Common myeloid progenitor, CD34-positive (primary cell): ENCODE results near the gene RNF31. TPM values are rescaled to one million over a fixed set of nuclear protein-coding genes. Genes with fewer than 3 reads are reported as not detected.

Experiments used
- CTCF ChIA-PET: fragments of 350-600 bp; sonication (Branson Sonifier 250); formaldehyde crosslinking; loops from one replicate; lab custom pipeline; 2021; ENCODE audit warnings: antibody characterized with exemption; lab: Charles Lee
- POLR2A ChIA-PET: fragments of 350-600 bp; sonication (Branson Sonifier 250); formaldehyde crosslinking; loops from one replicate; lab custom pipeline; 2021; ENCODE audit warnings: antibody characterized with exemption; lab: Charles Lee
- DNase-seq, 3 donors: peaks; one replicate each; pipeline versions ENCODE4 v3.0.0 to v3.0.0-alpha.2; 2013
- H3K27ac ChIP-seq, 2 experiments: 1 replicate in 1 of 2; 2 replicates in 1 of 2; pipeline ENCODE4 v1.7.0; 2013; ENCODE audit warnings: inconsistent platforms in 2 of 2, low read length in 2 of 2, mild to moderate bottlenecking in 2 of 2, low read depth in 1 of 2, moderate library complexity in 1 of 2; ENCODE audit not compliant: severe bottlenecking in 2 of 2, insufficient read depth in 1 of 2, poor library complexity in 1 of 2
- H3K27me3 ChIP-seq, 5 experiments: replicated peaks in 2 of 5; 1 replicate in 3 of 5; 2 replicates in 2 of 5; pipeline versions ENCODE4 v1.6.1 to v1.7.0; 2013; ENCODE audit warnings: low read length in 4 of 5, mild to moderate bottlenecking in 2 of 5, moderate library complexity in 2 of 5, inconsistent platforms in 1 of 5; ENCODE audit not compliant: insufficient read depth in 5 of 5, control insufficient read depth in 4 of 5
- H3K36me3 ChIP-seq, 4 experiments: 1 replicate in 2 of 4; 2 replicates in 2 of 4; pipeline versions ENCODE4 v1.6.1 to v1.7.0; 2013; ENCODE audit warnings: low read length in 3 of 4, control low read depth in 1 of 4, mild to moderate bottlenecking in 1 of 4; ENCODE audit not compliant: control insufficient read depth in 4 of 4, insufficient read depth in 4 of 4
- H3K4me1 ChIP-seq, 4 experiments: 1 replicate in 3 of 4; 2 replicates in 1 of 4; pipeline versions ENCODE4 v1.6.1 to v1.7.1; 2013; ENCODE audit warnings: low read length in 3 of 4, mild to moderate bottlenecking in 3 of 4, control low read depth in 1 of 4, inconsistent platforms in 1 of 4, moderate library complexity in 1 of 4; ENCODE audit not compliant: control insufficient read depth in 4 of 4, insufficient read depth in 4 of 4; ENCODE audit errors: control extremely low read depth in 1 of 4
- H3K4me3 ChIP-seq, 7 experiments: 1 replicate in 4 of 7; 2 replicates in 3 of 7; pipeline versions ENCODE4 v1.5.1 to v1.7.0; 2013; ENCODE audit warnings: mild to moderate bottlenecking in 7 of 7, low read length in 6 of 7, moderate library complexity in 6 of 7, inconsistent platforms in 2 of 7, low read depth in 2 of 7, control low read depth in 1 of 7; ENCODE audit not compliant: insufficient read depth in 4 of 7, control insufficient read depth in 1 of 7; ENCODE audit errors: extremely low read depth in 1 of 7
- H3K9me3 ChIP-seq, 5 experiments: 1 replicate in 4 of 5; 2 replicates in 1 of 5; pipeline versions ENCODE4 v1.6.1 to v1.7.1; 2013; ENCODE audit warnings: low read length in 4 of 5, mild to moderate bottlenecking in 2 of 5, inconsistent platforms in 1 of 5, low read depth in 1 of 5, moderate library complexity in 1 of 5; ENCODE audit not compliant: control insufficient read depth in 4 of 5, insufficient read depth in 2 of 5; ENCODE audit errors: control extremely low read depth in 1 of 5
- WGBS: methylation state at CpG from one replicate; pipeline ENCODE4 v1.1.5; 2013; ENCODE audit not compliant: insufficient coverage; 5-methylcytosine and 5-hydroxymethylcytosine counted together
- polyA plus RNA-seq: library from polyadenylated mRNA; unstranded; fragments of 120-200 nt; gene quantifications from one replicate; pipeline ENCODE4 v1.2.1, GENCODE V29; 2013

RNF31 gene
- polyA plus RNA-seq: 35.4 TPM

DNA sequence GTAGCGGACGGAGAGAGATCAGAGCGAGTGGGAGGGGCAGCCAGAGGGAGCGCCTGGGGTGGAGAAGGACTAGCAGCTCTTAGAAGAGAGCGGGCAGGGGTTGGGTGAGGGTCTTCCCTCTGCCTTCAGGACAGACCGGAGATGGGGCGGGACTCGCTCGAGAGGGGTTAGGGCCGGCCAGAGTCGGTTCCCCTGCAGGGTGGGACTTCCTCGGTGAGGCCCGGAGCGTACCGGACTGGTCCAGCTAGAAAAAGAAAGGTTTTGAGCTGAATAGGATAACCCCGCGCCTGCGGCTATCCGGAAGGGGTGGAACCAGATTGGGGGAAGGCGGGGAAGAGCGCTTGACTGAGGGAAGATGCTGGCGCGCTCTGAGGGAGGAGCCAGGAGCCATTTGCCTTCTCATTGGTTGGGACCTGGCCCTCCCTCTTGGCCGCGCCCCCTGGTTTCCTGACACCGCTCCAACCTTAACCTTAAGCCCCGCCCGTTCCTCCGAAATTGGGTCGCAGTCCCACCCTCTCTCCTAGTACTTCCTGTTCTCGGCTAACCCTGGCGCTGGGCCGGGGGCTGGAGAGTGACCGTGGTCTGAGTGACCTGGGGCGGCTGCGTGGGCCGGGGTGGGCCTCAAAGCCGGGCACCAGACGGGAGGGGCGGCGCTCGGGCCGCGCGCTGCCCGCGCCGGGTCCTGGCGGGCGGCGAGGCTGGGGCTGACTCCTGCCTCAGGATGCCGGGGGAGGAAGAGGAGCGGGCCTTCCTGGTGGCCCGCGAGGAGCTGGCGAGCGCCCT is at the start of gene RNF31:
TSS of gene RNF31 (plus strand) at position 521 of the 783 bp plus-strand sequence. CDS start at position 722, 201 bp downstream.
- peaks cover 15 to 53% (median 37%) of the 10 kb centered on the region in 4 experiments for H3K36me3 ChIP-seq
- H3K9me3 ChIP-seq: no peaks in the 10 kb centered on the region
- H3K27me3 ChIP-seq: no peaks in the 10 kb centered on the region
- 0% methylated on average over 46 of the region's 57 CpGs for WGBS
- peak within 1 kb of the TSS; percentile 71 to 85 for H3K27ac ChIP-seq
- ChIA-PET CTCF (interaction anchor here (0.7 to 11.6 kb wide), 9 partner anchors 8 to 90 kb away, joined by 3 to 112 read pairs (median 6); partner anchors contain the start of genes DCAF11, IRF9, NRL and PSME1), POLR2A (interaction anchor here (0.7 to 2.2 kb wide), 7 partner anchors 9 to 38 kb away, joined by 3 to 16 read pairs (median 4); partner anchors contain the start of genes DCAF11, IRF9, NRL and PSME1)
- H3K4me1 ChIP-seq: peaks cover 4 to 29% (median 27%) of the 10 kb centered on the region in 4 experiments
- DNase-seq: peak; percentile 99
- peak within 1 kb of the TSS; percentile 56 to 100 (median 97) for H3K4me3 ChIP-seq

- Histone ChIP-seq H3K4me3 (no peak overlapping the region), H3K27me3 (no peaks in the 10 kb centered on the region), H3K36me3 (peaks cover 0 to 55% (median 27%) of the 10 kb centered on the region in 4 experiments), H3K4me1 (peaks cover 0 to 24% (median 18%) of the 10 kb centered on the region in 4 experiments), H3K9me3 (no peaks in the 10 kb centered on the region), H3K27ac (no peak overlapping the region)
- no peak for DNase-seq
- POLR2A ChIA-PET: no interaction called here
- CTCF ChIA-PET: interaction anchor here (0.9 to 7.1 kb wide), 4 partner anchors 10 to 60 kb away, joined by 3 to 83 read pairs (median 4); partner anchors contain the start of gene EMC9
- 96% methylated on average over 16 of the region's 16 CpGs for WGBS
Measured at GRCh38 chr14:24098229-24098926, 48.9 kb upstream of the RNF31 start.

GRCh38 chr14:24098927-24099813 is 48.1 kb upstream of the RNF31 start:
- Histone ChIP-seq H3K4me1 (peaks cover 0 to 16% (median 13%) of the 10 kb centered on the region in 4 experiments), H3K27ac (no peak overlapping the region), H3K9me3 (no peaks in the 10 kb centered on the region), H3K27me3 (no peaks in the 10 kb centered on the region), H3K4me3 (no peak overlapping the region), H3K36me3 (peaks cover 0 to 63% (median 30%) of the 10 kb centered on the region in 4 experiments)
- CTCF ChIA-PET: interaction anchor here (7.1 kb wide), 1 partner anchor 9 kb away, joined by 83 read pairs; no protein-coding TSS in a partner anchor
- no peak for DNase-seq
- POLR2A ChIA-PET: no interaction called here
- WGBS: 96% methylated on average over 15 of the region's 17 CpGs

GRCh38 chr14:24100197-24100981 is 46.9 kb upstream of the RNF31 start:
- DNase-seq: no peak
- CTCF ChIA-PET: interaction anchor here (1.1 to 11.6 kb wide), 3 partner anchors 8 to 41 kb away, joined by 3 to 188 read pairs (median 83); no protein-coding TSS in a partner anchor

GRCh38 chr14:24100982-24101494 is 46.3 kb upstream of the RNF31 start:
- peaks cover 0 to 3% (median 0%) of the 10 kb centered on the region in 4 experiments for H3K4me1 ChIP-seq
- POLR2A ChIA-PET: no interaction called here
- CTCF ChIA-PET: interaction anchor here (1.1 to 11.6 kb wide), 3 partner anchors 10 to 42 kb away, joined by 3 to 188 read pairs (median 7); no protein-coding TSS in a partner anchor
- no peak overlapping the region for H3K4me3 ChIP-seq
- no peak for DNase-seq
- H3K36me3 ChIP-seq: peaks cover 0 to 68% (median 34%) of the 10 kb centered on the region in 4 experiments
- 97% methylated on average over 3 of the region's 3 CpGs for WGBS
- no peaks in the 10 kb centered on the region for H3K27me3 ChIP-seq
- no peak overlapping the region for H3K27ac ChIP-seq
- H3K9me3 ChIP-seq: peaks cover 0 to 5% (median 0%) of the 10 kb centered on the region in 5 experiments

More at GRCh38 chr14:24100197-24100981, 46.9 kb upstream of the RNF31 start:
- POLR2A ChIA-PET: no interaction called here
- Histone ChIP-seq H3K36me3 (peaks cover 0 to 68% (median 34%) of the 10 kb centered on the region in 4 experiments), H3K9me3 (peaks cover 0 to 5% (median 0%) of the 10 kb centered on the region in 5 experiments), H3K4me1 (peaks cover 0 to 6% (median 5%) of the 10 kb centered on the region in 4 experiments), H3K27ac (no peak overlapping the region), H3K27me3 (no peaks in the 10 kb centered on the region), H3K4me3 (no peak overlapping the region)
- WGBS: 96% methylated on average over 2 of the region's 4 CpGs
